HG02840 (cell line): ENCODE data around the gene ANOS1.

Source experiments
- ATAC-seq: cut with Tn5 transposase; IDR thresholded peaks from one replicate; pipeline ENCODE4 v1.9.1; 2021; ENCODE audit warnings: mild to moderate bottlenecking, moderate library complexity, moderate number of reproducible peaks; ENCODE audit not compliant: unreplicated experiment, low FRiP score

ANOS1 gene

GRCh38 chrX:8721536-8721935, 10.4 kb downstream of the ANOS1 start:
- no peak for ATAC-seq

DNA sequence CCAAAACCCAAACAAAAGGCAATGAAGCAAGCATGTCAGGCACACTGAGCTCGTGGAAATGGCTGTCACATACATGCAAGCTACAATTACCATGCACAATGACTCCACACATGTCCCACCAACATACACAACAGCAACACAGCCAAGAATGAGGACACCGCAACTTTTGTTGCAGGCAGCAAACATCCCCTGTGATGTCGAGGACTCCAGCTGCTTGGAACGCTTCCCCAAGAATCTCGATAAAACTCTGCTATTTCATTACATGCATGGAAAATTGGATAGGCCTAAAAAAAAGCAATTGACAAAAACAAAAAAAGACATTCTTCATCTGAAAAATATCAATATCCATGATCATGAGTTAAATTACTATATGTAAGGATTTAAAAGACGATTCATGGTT, 11.8 kb downstream of the ANOS1 start:
- ATAC-seq: no peak

- no peak for ATAC-seq
Measured at GRCh38 chrX:8717354-8717753, 14.6 kb downstream of the ANOS1 start.

GRCh38 chrX:8714164-8714563, 17.8 kb downstream of the ANOS1 start:
- no peak for ATAC-seq

- no peak for ATAC-seq
Measured at GRCh38 chrX:8711401-8711800, 20.5 kb downstream of the ANOS1 start.

DNA sequence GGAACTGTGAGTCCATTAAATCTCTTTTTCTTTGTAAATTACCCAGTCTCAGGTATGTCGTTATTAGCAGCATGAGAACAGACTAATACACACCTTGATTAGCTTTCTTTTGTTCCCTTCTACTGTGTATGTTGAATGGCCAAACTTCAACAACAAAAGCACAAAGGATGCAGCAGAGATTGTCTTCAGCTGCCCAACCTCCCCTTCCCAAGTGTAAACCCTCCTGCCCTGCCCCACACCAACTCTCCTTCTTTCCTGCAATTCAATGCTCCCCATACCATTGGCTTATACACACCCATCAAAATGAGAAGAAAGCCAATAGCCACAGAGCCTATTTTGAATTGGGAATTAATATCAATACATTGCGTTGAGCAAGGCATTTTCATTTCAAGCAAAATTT, 27.8 kb downstream of the ANOS1 start:
- no peak for ATAC-seq

GRCh38 chrX:8692871-8693270, 39.1 kb downstream of the ANOS1 start:
- ATAC-seq: no peak

DNA sequence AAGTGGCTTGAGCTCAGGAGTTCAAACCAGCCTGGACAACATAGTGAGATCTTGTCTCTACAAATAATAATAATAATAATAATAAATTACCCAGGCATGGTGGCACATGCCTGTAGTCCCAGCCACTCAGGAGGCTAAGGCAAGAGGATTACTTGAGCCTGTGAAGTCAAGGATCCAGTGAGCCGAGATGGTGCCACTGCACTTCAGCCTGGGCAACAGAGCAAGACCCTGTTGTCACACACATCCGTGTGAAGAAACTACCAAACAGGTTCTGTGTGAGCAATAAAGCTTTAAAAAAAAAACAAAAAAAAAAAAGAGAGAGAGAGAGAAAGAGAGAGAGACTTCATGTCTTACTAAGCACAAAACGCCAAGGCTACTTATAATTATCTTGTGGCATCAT, 42.5 kb downstream of the ANOS1 start:
- ATAC-seq: no peak

- ATAC-seq: no peak
Measured at GRCh38 chrX:8688776-8689175, 43.2 kb downstream of the ANOS1 start.

GRCh38 chrX:8684201-8684965, 47.6 kb downstream of the ANOS1 start:
- no peak for ATAC-seq

- no peak for ATAC-seq
Measured at GRCh38 chrX:8683687-8684086, 48.2 kb downstream of the ANOS1 start.

DNA sequence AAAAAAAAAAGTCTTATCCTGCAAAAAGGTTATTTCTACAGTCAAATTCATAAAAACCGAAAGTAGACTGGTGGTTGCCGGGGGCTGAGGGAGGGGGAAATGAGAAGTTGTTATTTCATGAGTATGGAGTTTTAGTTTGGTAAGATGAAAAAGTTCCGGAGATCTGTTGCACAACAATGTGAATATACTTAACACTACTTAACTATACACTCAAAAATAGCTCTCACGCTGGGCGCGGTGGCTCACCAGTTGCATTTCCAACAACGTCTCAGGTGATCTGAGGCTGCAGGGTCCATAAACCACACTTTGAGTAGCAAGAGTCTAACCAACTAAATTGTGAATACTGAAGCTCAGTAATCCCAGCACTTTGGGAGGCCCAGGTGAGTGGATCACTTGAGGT, 52.4 kb downstream of the ANOS1 start:
- ATAC-seq: no peak

- ATAC-seq: no peak
Measured at GRCh38 chrX:8675006-8675630, 56.8 kb downstream of the ANOS1 start.

DNA sequence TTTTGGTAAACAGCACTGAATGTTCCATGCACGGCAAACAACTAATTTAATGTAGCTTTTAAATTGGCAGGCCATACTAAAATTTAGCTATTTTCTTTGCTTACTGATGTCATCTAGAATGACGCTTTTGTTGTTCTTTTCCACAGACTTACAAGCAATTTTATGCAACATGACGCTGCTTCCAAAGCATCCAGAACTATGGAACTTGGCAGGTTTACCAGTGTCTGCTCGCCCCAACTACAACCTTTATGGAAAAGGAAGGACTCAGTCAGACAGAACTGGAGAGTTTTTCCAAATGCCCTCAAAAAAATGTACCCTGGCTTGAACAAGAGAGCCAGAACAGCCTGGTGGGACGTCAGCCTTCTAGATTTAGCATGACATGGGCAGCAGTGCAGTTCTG, 58.7 kb downstream of the ANOS1 start:
- ATAC-seq: no peak

GRCh38 chrX:8672176-8672575, 59.8 kb downstream of the ANOS1 start:
- no peak for ATAC-seq

GRCh38 chrX:8668813-8669212, 63.1 kb downstream of the ANOS1 start:
- ATAC-seq: no peak

DNA sequence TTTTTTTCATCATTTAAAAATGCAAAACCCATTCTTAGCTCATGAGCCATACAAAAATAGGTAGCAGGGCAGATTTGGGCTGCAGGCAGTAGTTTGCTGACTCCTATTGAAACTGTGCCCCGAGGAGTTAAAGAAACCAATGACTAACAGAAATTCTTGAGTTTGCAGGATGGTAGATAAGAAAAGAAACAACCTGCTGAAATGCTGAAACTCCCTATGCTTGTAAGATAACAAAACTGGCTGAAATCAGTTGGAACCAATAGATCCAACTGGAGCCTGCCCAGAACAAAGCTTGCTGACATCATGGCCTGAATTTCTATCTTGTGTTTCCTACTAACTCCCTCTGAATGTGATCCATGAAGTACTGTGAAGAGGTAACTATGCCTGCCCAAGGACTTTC, 68.6 kb downstream of the ANOS1 start:
- ATAC-seq: no peak

GRCh38 chrX:8657883-8658282, 74.1 kb downstream of the ANOS1 start:
- ATAC-seq: no peak

DNA sequence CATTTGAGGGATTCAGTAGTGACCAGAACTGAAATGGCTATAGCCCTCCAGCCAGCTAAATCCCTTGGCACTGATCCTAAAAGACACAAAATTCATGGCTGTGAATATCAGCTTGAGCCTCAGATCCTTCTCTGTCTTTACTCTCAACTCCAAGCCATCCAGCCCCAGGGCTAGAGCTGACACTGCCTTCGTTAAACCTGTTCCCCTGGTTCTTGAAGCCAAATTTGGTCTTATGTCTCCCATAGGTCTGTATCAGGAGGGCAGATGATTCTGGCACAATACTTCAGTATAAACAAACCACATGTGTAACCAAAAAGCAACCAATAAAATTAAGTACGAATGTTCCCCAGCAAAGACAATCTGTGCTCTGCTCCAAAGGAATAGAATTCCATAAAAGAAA, 78.0 kb downstream of the ANOS1 start:
- no peak for ATAC-seq

GRCh38 chrX:8649969-8650368, 82.0 kb downstream of the ANOS1 start:
- no peak for ATAC-seq

DNA sequence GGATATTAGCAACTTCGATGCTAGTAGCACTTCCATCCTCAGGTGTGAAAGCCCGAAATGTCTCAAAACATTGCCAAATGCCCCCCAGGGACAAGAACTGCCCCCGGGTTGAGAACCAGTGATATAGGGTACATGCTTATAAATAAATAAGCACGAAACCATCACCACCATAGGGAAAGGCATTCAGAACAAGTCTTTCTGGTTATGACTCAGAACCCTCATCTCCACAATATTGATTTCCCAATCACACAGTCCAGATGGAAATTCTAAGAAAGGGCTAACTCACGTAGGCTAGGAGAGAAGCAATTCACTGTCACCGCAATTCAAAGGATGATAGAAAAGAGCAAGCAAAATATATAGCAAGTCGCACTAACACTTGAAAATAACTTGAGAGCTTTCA, 84.8 kb downstream of the ANOS1 start:
- ATAC-seq: no peak

DNA sequence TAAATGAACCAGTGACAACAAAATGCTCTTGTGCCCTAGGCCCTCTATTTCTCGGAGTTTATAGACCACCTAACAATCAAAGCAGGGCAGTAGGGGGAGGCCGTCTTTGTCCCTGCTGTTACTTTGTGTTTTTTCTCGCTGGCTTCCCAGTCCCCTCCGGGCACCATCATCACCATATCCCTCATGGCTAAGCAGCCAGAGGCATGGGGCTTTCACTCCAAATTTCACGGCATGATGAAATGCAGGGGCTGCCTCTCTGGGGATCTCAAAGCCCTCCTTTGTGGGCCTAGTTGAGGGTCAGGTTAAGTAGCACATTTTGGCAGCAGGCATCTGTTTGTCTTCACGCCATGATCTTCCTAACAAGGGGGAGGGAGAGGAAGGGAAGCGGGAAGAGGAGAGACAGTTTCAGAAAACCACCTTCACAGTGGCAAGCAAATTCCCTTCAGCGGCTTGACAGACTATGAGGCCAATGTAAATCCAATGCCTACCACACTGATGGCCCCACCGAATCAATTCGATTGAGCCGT, 91.9 kb downstream of the ANOS1 start:
- ATAC-seq: no peak
